ENCODE results near the gene KRT33B. TPM values are rescaled to one million over a fixed set of nuclear protein-coding genes. Genes with fewer than 3 reads are reported as not detected.

KRT33B gene
- total and polyA plus RNA-seq, 2 of the 13 experiments (the other 11 are each of a cell fraction or from before 2014, with no cell fraction given) = not detected

GRCh38 chr17:41329279-41329948 lies 40.2 kb downstream of the KRT33B start (continued):
- no peak for TF ChIP-seq ATF6 (CRISPR knock-in tag; conservative IDR thresholded peaks at IDR 0.05)
- no peak for TF ChIP-seq HOXA9 (CRISPR knock-in tag; IDR thresholded peaks at IDR 0.05; ENCODE audit: borderline replicate concordance)
- no peak for TF ChIP-seq SUZ12 (IDR thresholded peaks at IDR 0.05; ENCODE audit: low read depth, low read length)
- TF ChIP-seq PHF5A (CRISPR knock-in tag; IDR thresholded peaks at IDR 0.05; ENCODE audit: low read depth, unreplicated experiment) = no peak
- TF ChIP-seq KDM6A (CRISPR knock-in tag; IDR thresholded peaks at IDR 0.05; ENCODE audit: low read depth) = no peak
- TF ChIP-seq SMC3 (IDR thresholded peaks at IDR 0.05; ENCODE audit: low read length) = peak; percentile 84
- TF ChIP-seq SNRNP70 (IDR thresholded peaks at IDR 0.05; ENCODE audit: low read depth, low read length) = no peak
- TF ChIP-seq TP53 (CRISPR knock-in tag; conservative IDR thresholded peaks at IDR 0.05) = no peak
- TF ChIP-seq HOXA7 (CRISPR knock-in tag; IDR thresholded peaks at IDR 0.05) = no peak
- peak; percentile 31; the same call in 1 of the 2 replicates for TF ChIP-seq PITX1 (CRISPR knock-in tag; IDR thresholded peaks at IDR 0.05)
- peak; percentile 78; the same call in 1 of the 2 replicates for TF ChIP-seq ZNF691 (CRISPR knock-in tag; IDR thresholded peaks at IDR 0.05; ENCODE audit: borderline replicate concordance, low read depth)
- no peak for TF ChIP-seq IRF1 (CRISPR knock-in tag; IDR thresholded peaks at IDR 0.05; ENCODE audit: low read depth)
- TF ChIP-seq ELK4 (CRISPR knock-in tag; IDR thresholded peaks at IDR 0.05; ENCODE audit: borderline replicate concordance) = no peak
- TF ChIP-seq ZNF670 (CRISPR knock-in tag; IDR thresholded peaks at IDR 0.05; ENCODE audit: borderline replicate concordance) = no peak
- TF ChIP-seq PATZ1 (CRISPR knock-in tag; IDR thresholded peaks at IDR 0.05) = no peak
- TF ChIP-seq CEBPB (IDR thresholded peaks at IDR 0.05; ENCODE audit: borderline replicate concordance, low read depth, low read length) = no peak
- TF ChIP-seq ZNF687 (CRISPR knock-in tag; IDR thresholded peaks at IDR 0.05) = peak; percentile 40
- TF ChIP-seq PLRG1 (conservative IDR thresholded peaks at IDR 0.05) = no peak
